ENCODE measurements around the gene SLC12A5. TPM values are rescaled to one million over a fixed set of nuclear protein-coding genes. Genes with fewer than 3 reads are reported as not detected.

Gene SLC12A5
- total and polyA plus RNA-seq, 2 donors (not counting 1 experiment from before 2014, with no cell fraction given) = 0.32 TPM; not detected in 1

- ATAC-seq (ENCODE audit: low read depth) = no peak
- Mint-ChIP-seq H3K4me1 (peaks cover 2% of the 10 kb centered on the region), H3K27me3 (no peaks in the 10 kb centered on the region), H3K9me3 (ENCODE audit: insufficient read depth) (no peaks in the 10 kb centered on the region), H3K27ac (no peak overlapping the region), H3K4me3 (no peak overlapping the region)
- peaks cover 18% of the 10 kb centered on the region for H3K79me2 ChIP-seq (ENCODE audit: control insufficient read depth, insufficient read depth, low read length)
- no peaks in the 10 kb centered on the region for H3K4me1 ChIP-seq (ENCODE audit: control insufficient read depth in 2 of 2, insufficient read depth in 2 of 2, low read length in 2 of 2)
- DNase-seq = no peak
- WGBS (ENCODE audit: insufficient coverage) = 98% methylated on average over 3 of the region's 3 CpGs
- H3K27ac ChIP-seq (ENCODE audit: low read length in 2 of 2) = no peak overlapping the region
- TF ChIP-seq EZH2 (IDR thresholded peaks at IDR 0.05; ENCODE audit: borderline replicate concordance, insufficient read depth, low read depth, low read length, poor library complexity, severe bottlenecking) = no peak
- TF ChIP-seq CTCF (IDR thresholded peaks at IDR 0.05) = no peak
- CTCF ChIA-PET = no interaction called here
- no peak overlapping the region for H3K4me3 ChIP-seq (ENCODE audit: control extremely low read depth in 1 of 5, extremely low read depth in 1 of 5, insufficient read depth in 1 of 5, low read depth in 2 of 5, low read length in 4 of 5)
- no peak overlapping the region for H3K4me2 ChIP-seq (replicated peaks; ENCODE audit: low read depth, low read length, poor library complexity, severe bottlenecking)
- H3K27me3 ChIP-seq (replicated peaks in 1 of 4; ENCODE audit: control extremely low read depth in 1 of 4, control insufficient read depth in 3 of 4, insufficient read depth in 4 of 4, low read length in 3 of 4) = no peaks in the 10 kb centered on the region
- H3K36me3 ChIP-seq (replicated peaks in 1 of 2; ENCODE audit: control extremely low read depth in 1 of 2, control insufficient read depth in 1 of 2, extremely low read depth in 1 of 2, insufficient read depth in 2 of 2, low read length in 1 of 2) = peaks cover 13 to 71% of the 10 kb centered on the region in 2 experiments
- peaks cover 77% of the 10 kb centered on the region for H4K20me1 ChIP-seq (ENCODE audit: control insufficient read depth, insufficient read depth, low read length, poor library complexity, severe bottlenecking)
- POLR2A ChIA-PET = no interaction called here
- H2AFZ ChIP-seq (ENCODE audit: insufficient read depth, low read depth, low read length, poor library complexity, severe bottlenecking) = no peak overlapping the region
- no peak overlapping the region for H3K9ac ChIP-seq (ENCODE audit: low read length)
- intact Hi-C loops (cut with micrococcal nuclease) = no loop called here
- H3K9me3 ChIP-seq (ENCODE audit: control extremely low read depth in 1 of 3, control insufficient read depth in 2 of 3, insufficient read depth in 1 of 3, low read length in 2 of 3) = no peaks in the 10 kb centered on the region
Observed at GRCh38 chr20:46071573-46071972, 42.6 kb downstream of the SLC12A5 start.

- no peaks in the 10 kb centered on the region for H3K9me3 Mint-ChIP-seq (ENCODE audit: insufficient read depth)
- WGBS (ENCODE audit: insufficient coverage) = 90% methylated on average over 2 of the region's 4 CpGs
- no peak overlapping the region for H3K27ac Mint-ChIP-seq
- no peaks in the 10 kb centered on the region for H3K27me3 Mint-ChIP-seq
- Histone ChIP-seq H3K27ac (ENCODE audit: low read length in 2 of 2) (no peak overlapping the region), H3K9me3 (ENCODE audit: control extremely low read depth in 1 of 3, control insufficient read depth in 2 of 3, insufficient read depth in 1 of 3, low read length in 2 of 3) (no peaks in the 10 kb centered on the region), H4K20me1 (ENCODE audit: control insufficient read depth, insufficient read depth, low read length, poor library complexity, severe bottlenecking) (peaks cover 84% of the 10 kb centered on the region), H3K79me2 (ENCODE audit: control insufficient read depth, insufficient read depth, low read length) (peaks cover 25% of the 10 kb centered on the region), H3K4me2 (replicated peaks; ENCODE audit: low read depth, low read length, poor library complexity, severe bottlenecking) (no peak overlapping the region), H3K36me3 (replicated peaks in 1 of 2; ENCODE audit: control extremely low read depth in 1 of 2, control insufficient read depth in 1 of 2, extremely low read depth in 1 of 2, insufficient read depth in 2 of 2, low read length in 1 of 2) (peaks cover 10 to 70% of the 10 kb centered on the region in 2 experiments), H3K9ac (ENCODE audit: low read length) (no peak overlapping the region), H2AFZ (ENCODE audit: insufficient read depth, low read depth, low read length, poor library complexity, severe bottlenecking) (no peak overlapping the region), H3K27me3 (replicated peaks in 1 of 4; ENCODE audit: control extremely low read depth in 1 of 4, control insufficient read depth in 3 of 4, insufficient read depth in 4 of 4, low read length in 3 of 4) (no peaks in the 10 kb centered on the region), H3K4me3 (ENCODE audit: control extremely low read depth in 1 of 5, extremely low read depth in 1 of 5, insufficient read depth in 1 of 5, low read depth in 2 of 5, low read length in 4 of 5) (no peak overlapping the region), H3K4me1 (ENCODE audit: control insufficient read depth in 2 of 2, insufficient read depth in 2 of 2, low read length in 2 of 2) (no peaks in the 10 kb centered on the region)
- intact Hi-C loops (cut with micrococcal nuclease) = no loop called here
- no peak for ATAC-seq (ENCODE audit: low read depth)
- H3K4me1 Mint-ChIP-seq = peaks cover 2% of the 10 kb centered on the region
- no peak for TF ChIP-seq EZH2 (IDR thresholded peaks at IDR 0.05; ENCODE audit: borderline replicate concordance, insufficient read depth, low read depth, low read length, poor library complexity, severe bottlenecking)
- no peak for TF ChIP-seq CTCF (IDR thresholded peaks at IDR 0.05)
- no peak overlapping the region for H3K4me3 Mint-ChIP-seq
- POLR2A ChIA-PET = no interaction called here
- CTCF ChIA-PET = no interaction called here
- no peak for DNase-seq
Observed at GRCh38 chr20:46073024-46073423, 44.0 kb downstream of the SLC12A5 start.
